Osteocyte (in vitro differentiated cells): ENCODE results near the gene MMP21. TPM values are rescaled to one million over a fixed set of nuclear protein-coding genes. Genes with fewer than 3 reads are reported as not detected.

Source experiments
- DNase-seq: peaks from one replicate; pipeline ENCODE4 v3.0.0; 2021; ENCODE audit warnings: mixed read lengths; ENCODE audit not compliant: unreplicated experiment; ENCODE audit errors: extremely low spot score
- H3K27ac Mint-ChIP-seq: one replicate; pipeline ENCODE4 v1.8.0; 2021; ENCODE audit warnings: mild to moderate bottlenecking, mixed read lengths; ENCODE audit not compliant: unreplicated experiment
- H3K27me3 Mint-ChIP-seq: one replicate; pipeline ENCODE4 v1.8.0; 2021; ENCODE audit warnings: mixed read lengths; ENCODE audit not compliant: unreplicated experiment
- H3K36me3 Mint-ChIP-seq: one replicate; pipeline ENCODE4 v1.8.0; 2021; ENCODE audit warnings: mixed read lengths; ENCODE audit not compliant: unreplicated experiment
- H3K4me1 Mint-ChIP-seq: one replicate; pipeline ENCODE4 v1.8.0; 2021; ENCODE audit warnings: mixed read lengths; ENCODE audit not compliant: unreplicated experiment
- H3K4me3 Mint-ChIP-seq: one replicate; pipeline ENCODE4 v1.8.0; 2021; ENCODE audit warnings: mild to moderate bottlenecking, moderate library complexity, mixed read lengths; ENCODE audit not compliant: unreplicated experiment
- H3K9me3 Mint-ChIP-seq: one replicate; pipeline ENCODE4 v1.8.0; 2021; ENCODE audit warnings: mixed read lengths; ENCODE audit not compliant: unreplicated experiment
- total RNA-seq: library from RNA; stranded (reverse); gene quantifications from 2 replicates; pipeline ENCODE4 v1.2.1, GENCODE V29; 2021
- TF ChIP-seq, protein P1 (sequence below): fragments of 200-600 bp; sonication (generic); IDR thresholded peaks from 2 replicates; pipeline ENCODE4 v1.5.0; 2021; ENCODE audit warnings: antibody characterized with exemption, mild to moderate bottlenecking, moderate library complexity

The MMP21 gene
- total RNA-seq, 1 donor from 2014 or later = not detected

DNA sequence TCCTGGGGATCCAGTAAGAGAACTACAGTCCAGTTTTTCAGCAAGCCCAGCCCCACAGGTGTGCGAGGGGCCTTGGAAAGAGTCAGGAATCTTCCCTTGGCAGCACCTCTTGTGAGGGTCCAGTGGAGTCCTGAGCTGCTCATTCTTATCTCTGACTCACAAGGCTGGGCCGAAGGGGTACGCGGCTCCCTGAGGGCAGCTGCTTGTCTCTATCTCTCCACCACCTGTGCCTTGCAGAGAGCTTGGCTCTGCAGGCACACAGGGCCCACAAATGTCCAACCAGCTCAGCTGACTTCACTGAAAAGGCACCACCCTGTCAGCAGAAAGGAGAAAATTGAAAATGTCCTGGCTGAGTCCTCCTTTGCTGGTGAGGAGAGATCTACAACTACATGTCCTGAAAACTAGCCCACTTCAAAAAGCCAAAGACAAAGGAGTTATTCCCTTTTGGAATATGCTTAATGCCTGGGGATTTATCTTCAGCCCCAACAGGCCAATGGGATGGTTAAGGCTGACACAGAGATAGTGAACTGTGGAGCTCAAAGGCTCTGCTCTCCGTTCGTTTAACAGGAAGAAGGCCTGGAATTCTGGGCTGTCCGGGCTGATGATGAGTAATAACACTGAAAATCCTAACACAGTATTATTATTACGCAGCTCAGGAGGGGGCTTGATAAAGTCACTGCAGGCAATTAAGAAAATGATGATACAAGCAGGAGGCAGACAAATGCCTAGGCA is 24.0 kb upstream of the MMP21 start:
- DNase-seq = no peak
- H3K4me3 Mint-ChIP-seq = no peak overlapping the region
- H3K9me3 Mint-ChIP-seq = no peaks in the 10 kb centered on the region
- no peak overlapping the region for H3K27ac Mint-ChIP-seq
- H3K36me3 Mint-ChIP-seq = peaks cover 14% of the 10 kb centered on the region
- no peaks in the 10 kb centered on the region for H3K27me3 Mint-ChIP-seq
- no peaks in the 10 kb centered on the region for H3K4me1 Mint-ChIP-seq
- TF ChIP-seq, protein P1, sequence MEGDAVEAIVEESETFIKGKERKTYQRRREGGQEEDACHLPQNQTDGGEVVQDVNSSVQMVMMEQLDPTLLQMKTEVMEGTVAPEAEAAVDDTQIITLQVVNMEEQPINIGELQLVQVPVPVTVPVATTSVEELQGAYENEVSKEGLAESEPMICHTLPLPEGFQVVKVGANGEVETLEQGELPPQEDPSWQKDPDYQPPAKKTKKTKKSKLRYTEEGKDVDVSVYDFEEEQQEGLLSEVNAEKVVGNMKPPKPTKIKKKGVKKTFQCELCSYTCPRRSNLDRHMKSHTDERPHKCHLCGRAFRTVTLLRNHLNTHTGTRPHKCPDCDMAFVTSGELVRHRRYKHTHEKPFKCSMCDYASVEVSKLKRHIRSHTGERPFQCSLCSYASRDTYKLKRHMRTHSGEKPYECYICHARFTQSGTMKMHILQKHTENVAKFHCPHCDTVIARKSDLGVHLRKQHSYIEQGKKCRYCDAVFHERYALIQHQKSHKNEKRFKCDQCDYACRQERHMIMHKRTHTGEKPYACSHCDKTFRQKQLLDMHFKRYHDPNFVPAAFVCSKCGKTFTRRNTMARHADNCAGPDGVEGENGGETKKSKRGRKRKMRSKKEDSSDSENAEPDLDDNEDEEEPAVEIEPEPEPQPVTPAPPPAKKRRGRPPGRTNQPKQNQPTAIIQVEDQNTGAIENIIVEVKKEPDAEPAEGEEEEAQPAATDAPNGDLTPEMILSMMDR = no peak

DNA sequence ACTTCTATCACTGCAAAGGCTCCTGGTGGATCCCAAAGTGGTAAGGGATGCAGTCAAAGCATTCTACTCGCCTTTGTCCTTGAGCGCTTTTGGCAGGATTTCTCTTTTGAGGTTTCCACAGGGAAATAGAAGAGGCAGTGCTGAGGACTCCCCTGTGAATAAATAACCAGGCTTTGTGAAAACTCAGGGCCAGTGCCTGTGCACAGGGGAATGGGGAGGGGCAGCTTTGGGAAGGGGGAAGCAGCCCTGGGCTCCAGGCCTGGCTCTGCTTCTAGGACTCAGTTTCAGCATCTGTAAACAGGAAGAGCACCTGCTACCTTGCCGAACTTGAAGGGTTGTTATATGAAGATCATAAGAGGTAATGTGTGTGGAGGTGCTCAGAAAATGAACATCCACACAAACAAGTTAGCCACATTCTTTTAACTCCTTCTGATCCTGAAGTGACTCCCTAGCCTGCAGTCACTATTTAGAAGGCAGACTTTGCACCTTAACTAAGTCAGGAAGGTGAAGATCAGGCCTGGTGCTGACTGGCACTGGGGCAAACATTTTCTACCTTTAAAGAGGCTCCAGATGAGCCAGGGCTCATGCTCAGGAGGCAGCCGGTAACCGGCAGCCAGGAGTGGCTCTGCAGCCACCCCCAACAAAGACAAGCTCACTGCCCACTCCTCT is 22.5 kb upstream of the MMP21 start:
- H3K4me3 Mint-ChIP-seq = no peak overlapping the region
- H3K36me3 Mint-ChIP-seq = peaks cover 25% of the 10 kb centered on the region
- H3K9me3 Mint-ChIP-seq = no peaks in the 10 kb centered on the region
- DNase-seq = no peak
- no peak overlapping the region for H3K27ac Mint-ChIP-seq
- TF ChIP-seq, protein P1 = no peak
- H3K27me3 Mint-ChIP-seq = no peaks in the 10 kb centered on the region
- no peaks in the 10 kb centered on the region for H3K4me1 Mint-ChIP-seq

DNA sequence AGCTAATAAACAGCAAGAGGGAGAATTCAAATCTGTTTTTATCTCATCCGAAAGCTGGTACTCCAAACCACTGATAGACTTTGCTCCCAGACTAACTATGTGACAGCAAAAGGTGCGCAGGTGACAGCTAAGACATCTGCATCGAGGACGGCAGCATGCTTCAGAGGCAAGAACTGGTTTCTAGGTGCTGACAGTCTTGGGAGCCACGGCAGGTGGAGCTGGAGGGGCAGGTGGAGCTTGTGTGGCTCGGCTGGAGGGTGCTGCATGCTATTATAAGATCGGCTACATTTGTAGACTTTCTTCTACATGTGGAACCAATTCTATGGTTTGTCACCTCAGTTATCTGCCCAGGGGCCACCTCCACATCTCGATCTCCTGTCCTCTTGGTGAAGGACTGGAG is 21.8 kb upstream of the MMP21 start:
- H3K36me3 Mint-ChIP-seq = peaks cover 28% of the 10 kb centered on the region
- H3K4me3 Mint-ChIP-seq = no peak overlapping the region
- no peak overlapping the region for H3K27ac Mint-ChIP-seq
- H3K4me1 Mint-ChIP-seq = no peaks in the 10 kb centered on the region
- no peak for DNase-seq
- TF ChIP-seq, protein P1 = no peak
- H3K27me3 Mint-ChIP-seq = no peaks in the 10 kb centered on the region
- H3K9me3 Mint-ChIP-seq = no peaks in the 10 kb centered on the region

DNA sequence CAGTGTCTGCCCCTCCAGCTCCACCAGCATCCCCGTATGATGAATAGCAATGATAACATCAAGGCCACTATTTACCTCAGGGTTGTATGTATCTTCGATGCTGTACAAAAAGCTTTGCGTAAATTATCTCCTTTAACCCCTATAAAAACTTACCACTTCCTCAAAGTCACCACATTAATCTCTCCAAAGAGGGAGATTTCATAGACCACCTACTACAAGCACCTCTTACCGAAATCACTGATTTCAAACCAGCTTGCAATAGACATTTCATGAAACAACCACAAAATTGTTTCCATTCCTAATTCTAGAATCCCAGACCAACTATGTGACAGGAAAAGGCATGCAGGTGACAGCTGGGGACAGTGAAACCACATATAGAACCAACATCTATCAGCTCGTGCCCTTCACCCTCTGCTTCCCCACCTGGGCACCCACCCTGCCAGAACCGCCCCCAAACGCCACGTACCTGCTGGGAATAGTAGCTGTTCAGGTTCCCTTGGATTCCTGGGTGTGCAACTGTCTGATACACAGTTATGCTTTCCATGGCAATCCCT is 20.1 kb upstream of the MMP21 start:
- Mint-ChIP-seq H3K36me3 (peaks cover 25% of the 10 kb centered on the region), H3K27ac (no peak overlapping the region), H3K9me3 (no peaks in the 10 kb centered on the region), H3K4me1 (no peaks in the 10 kb centered on the region), H3K4me3 (no peak overlapping the region), H3K27me3 (no peaks in the 10 kb centered on the region)
- DNase-seq = no peak
- TF ChIP-seq, protein P1 = no peak

DNA sequence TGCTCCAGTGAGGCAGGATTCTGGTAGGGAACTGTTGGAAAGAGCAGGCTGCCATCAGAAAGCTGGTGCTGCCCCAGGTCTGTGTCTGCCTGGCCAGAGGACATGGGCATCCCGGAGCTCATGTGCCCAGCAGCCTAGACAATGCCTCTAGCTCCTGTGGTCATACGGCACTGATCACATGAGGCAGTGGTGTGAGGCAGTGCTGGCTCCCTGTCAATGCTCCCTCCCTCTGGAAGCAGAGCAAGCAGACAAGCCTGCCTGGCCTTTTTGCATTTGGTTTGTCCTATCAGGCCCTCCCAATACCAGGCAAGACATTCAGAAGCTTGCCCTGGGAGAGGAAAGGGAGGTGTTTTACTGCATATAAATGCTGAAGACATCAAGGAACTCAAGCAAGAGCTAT is 19.5 kb upstream of the MMP21 start:
- no peak overlapping the region for H3K27ac Mint-ChIP-seq
- no peaks in the 10 kb centered on the region for H3K9me3 Mint-ChIP-seq
- no peak overlapping the region for H3K4me3 Mint-ChIP-seq
- peaks cover 27% of the 10 kb centered on the region for H3K36me3 Mint-ChIP-seq
- H3K27me3 Mint-ChIP-seq = no peaks in the 10 kb centered on the region
- TF ChIP-seq, protein P1 = no peak
- no peak for DNase-seq
- no peaks in the 10 kb centered on the region for H3K4me1 Mint-ChIP-seq
